ENCODE results near the gene SGMS1.

SGMS1 gene

DNA sequence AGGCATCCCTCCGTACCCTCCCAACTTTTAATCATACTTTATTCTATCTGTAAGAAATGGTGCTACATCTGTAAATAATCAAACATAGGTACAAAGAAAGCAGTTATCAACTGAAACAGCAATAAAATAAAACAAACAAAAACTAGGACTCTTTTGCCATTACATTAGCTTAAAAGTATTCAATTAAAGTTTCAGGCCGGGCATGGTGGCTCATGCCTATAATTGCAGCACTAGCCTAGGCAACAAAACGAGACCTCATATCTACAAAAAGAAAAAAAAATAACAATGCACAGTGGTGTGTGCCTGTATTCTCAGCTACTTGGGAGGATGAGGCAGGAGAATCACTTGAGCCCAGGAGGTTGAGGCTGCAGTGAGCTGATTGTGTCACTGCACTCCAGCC lies 161.9 kb downstream of the SGMS1 start:
- Histone ChIP-seq H3K9me3 (ENCODE audit: insufficient read depth, low read length) (no peaks in the 10 kb centered on the region), H3K4me2 (ENCODE audit: low read length) (no peak overlapping the region), H3K9ac (ENCODE audit: low read length) (no peak overlapping the region), H3K4me1 (ENCODE audit: low read length) (peaks cover 2% of the 10 kb centered on the region), H3K4me3 (ENCODE audit: low read length) (no peak overlapping the region), H3K79me2 (ENCODE audit: low read length) (no peaks in the 10 kb centered on the region), H3K27ac (ENCODE audit: low read length) (no peak overlapping the region), H4K20me1 (ENCODE audit: insufficient read depth, low read length) (no peaks in the 10 kb centered on the region), H3K36me3 (replicated peaks; ENCODE audit: low read depth, low read length) (peaks cover 5% of the 10 kb centered on the region), H2AFZ (ENCODE audit: low read depth, low read length) (no peak overlapping the region), H3K27me3 (ENCODE audit: low read depth, low read length) (no peaks in the 10 kb centered on the region)
- TF ChIP-seq EZH2phosphoT487 (IDR thresholded peaks at IDR 0.05; ENCODE audit: low read depth), result no peak
- TF ChIP-seq, protein P1, sequence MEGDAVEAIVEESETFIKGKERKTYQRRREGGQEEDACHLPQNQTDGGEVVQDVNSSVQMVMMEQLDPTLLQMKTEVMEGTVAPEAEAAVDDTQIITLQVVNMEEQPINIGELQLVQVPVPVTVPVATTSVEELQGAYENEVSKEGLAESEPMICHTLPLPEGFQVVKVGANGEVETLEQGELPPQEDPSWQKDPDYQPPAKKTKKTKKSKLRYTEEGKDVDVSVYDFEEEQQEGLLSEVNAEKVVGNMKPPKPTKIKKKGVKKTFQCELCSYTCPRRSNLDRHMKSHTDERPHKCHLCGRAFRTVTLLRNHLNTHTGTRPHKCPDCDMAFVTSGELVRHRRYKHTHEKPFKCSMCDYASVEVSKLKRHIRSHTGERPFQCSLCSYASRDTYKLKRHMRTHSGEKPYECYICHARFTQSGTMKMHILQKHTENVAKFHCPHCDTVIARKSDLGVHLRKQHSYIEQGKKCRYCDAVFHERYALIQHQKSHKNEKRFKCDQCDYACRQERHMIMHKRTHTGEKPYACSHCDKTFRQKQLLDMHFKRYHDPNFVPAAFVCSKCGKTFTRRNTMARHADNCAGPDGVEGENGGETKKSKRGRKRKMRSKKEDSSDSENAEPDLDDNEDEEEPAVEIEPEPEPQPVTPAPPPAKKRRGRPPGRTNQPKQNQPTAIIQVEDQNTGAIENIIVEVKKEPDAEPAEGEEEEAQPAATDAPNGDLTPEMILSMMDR (IDR thresholded peaks at IDR 0.05; ENCODE audit: low read depth, low read length), result no peak

- peaks cover 9% of the 10 kb centered on the region for H3K4me1 ChIP-seq (ENCODE audit: low read length)
- H3K4me2 ChIP-seq (ENCODE audit: low read length), result no peak overlapping the region
- H3K27me3 ChIP-seq (ENCODE audit: low read depth, low read length), result no peaks in the 10 kb centered on the region
- TF ChIP-seq, protein P1 (IDR thresholded peaks at IDR 0.05; ENCODE audit: low read depth, low read length), result no peak
- TF ChIP-seq EZH2phosphoT487 (IDR thresholded peaks at IDR 0.05; ENCODE audit: low read depth), result no peak
- no peak overlapping the region for H2AFZ ChIP-seq (ENCODE audit: low read depth, low read length)
- no peaks in the 10 kb centered on the region for H4K20me1 ChIP-seq (ENCODE audit: insufficient read depth, low read length)
- H3K4me3 ChIP-seq (ENCODE audit: low read length), result no peak overlapping the region
- H3K79me2 ChIP-seq (ENCODE audit: low read length), result no peaks in the 10 kb centered on the region
- H3K27ac ChIP-seq (ENCODE audit: low read length), result no peak overlapping the region
- H3K36me3 ChIP-seq (replicated peaks; ENCODE audit: low read depth, low read length), result peaks cover 5% of the 10 kb centered on the region
- H3K9me3 ChIP-seq (ENCODE audit: insufficient read depth, low read length), result no peaks in the 10 kb centered on the region
- no peak overlapping the region for H3K9ac ChIP-seq (ENCODE audit: low read length)
These were observed 162.6 kb downstream of the SGMS1 start for GRCh38 chr10:50461123-50461522.

- no peak for TF ChIP-seq EZH2phosphoT487 (IDR thresholded peaks at IDR 0.05; ENCODE audit: low read depth)
- TF ChIP-seq, protein P1 (IDR thresholded peaks at IDR 0.05; ENCODE audit: low read depth, low read length), result no peak
- Histone ChIP-seq H3K27me3 (ENCODE audit: low read depth, low read length) (no peaks in the 10 kb centered on the region), H3K36me3 (replicated peaks; ENCODE audit: low read depth, low read length) (peaks cover 5% of the 10 kb centered on the region), H3K9ac (ENCODE audit: low read length) (no peak overlapping the region), H3K79me2 (ENCODE audit: low read length) (no peaks in the 10 kb centered on the region), H4K20me1 (ENCODE audit: insufficient read depth, low read length) (no peaks in the 10 kb centered on the region), H3K4me3 (ENCODE audit: low read length) (no peak overlapping the region), H3K4me2 (ENCODE audit: low read length) (no peak overlapping the region), H3K9me3 (ENCODE audit: insufficient read depth, low read length) (no peaks in the 10 kb centered on the region), H2AFZ (ENCODE audit: low read depth, low read length) (no peak overlapping the region), H3K27ac (ENCODE audit: low read length) (no peak overlapping the region), H3K4me1 (ENCODE audit: low read length) (peaks cover 48% of the 10 kb centered on the region)
These were observed 167.0 kb downstream of the SGMS1 start for GRCh38 chr10:50456719-50457118.

DNA sequence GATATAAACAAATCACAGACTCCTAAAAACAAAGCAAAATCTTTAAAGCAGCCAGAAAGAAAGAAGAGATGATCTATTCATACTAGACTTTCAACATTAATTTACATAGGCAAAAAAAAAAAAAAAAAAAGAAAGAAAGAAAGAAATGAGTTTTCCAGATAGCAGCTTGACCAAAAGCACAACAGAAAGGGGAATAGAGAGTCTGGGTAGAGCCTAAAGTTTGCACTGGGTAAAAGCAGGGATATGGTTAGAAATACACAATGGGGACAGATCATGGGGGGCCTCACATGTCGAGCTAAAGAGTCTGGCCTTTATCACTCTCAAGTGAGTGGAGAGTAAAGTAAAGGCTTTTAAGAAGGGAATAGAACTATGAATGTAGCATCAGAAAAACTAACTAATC lies 169.8 kb downstream of the SGMS1 start:
- Histone ChIP-seq H3K4me1 (ENCODE audit: low read length) (peaks cover 55% of the 10 kb centered on the region), H3K27ac (ENCODE audit: low read length) (peak overlapping the region; percentile 48)
- TF ChIP-seq, protein P1 (IDR thresholded peaks at IDR 0.05; ENCODE audit: low read depth, low read length), result no peak
- TF ChIP-seq EZH2phosphoT487 (IDR thresholded peaks at IDR 0.05; ENCODE audit: low read depth), result no peak

More for the DNA sequence above, 169.8 kb downstream of the SGMS1 start:
- peak overlapping the region; percentile 34 for H3K4me2 ChIP-seq (ENCODE audit: low read length)
- H3K27me3 ChIP-seq (ENCODE audit: low read depth, low read length), result no peaks in the 10 kb centered on the region
- H3K9me3 ChIP-seq (ENCODE audit: insufficient read depth, low read length), result no peaks in the 10 kb centered on the region
- H3K36me3 ChIP-seq (replicated peaks; ENCODE audit: low read depth, low read length), result no peaks in the 10 kb centered on the region
- H3K79me2 ChIP-seq (ENCODE audit: low read length), result no peaks in the 10 kb centered on the region
- H2AFZ ChIP-seq (ENCODE audit: low read depth, low read length), result no peak overlapping the region
- no peak overlapping the region for H3K9ac ChIP-seq (ENCODE audit: low read length)
- H4K20me1 ChIP-seq (ENCODE audit: insufficient read depth, low read length), result no peaks in the 10 kb centered on the region
- no peak overlapping the region for H3K4me3 ChIP-seq (ENCODE audit: low read length)
